ENCODE results near the gene FSD1L. TPM values are rescaled to one million over a fixed set of nuclear protein-coding genes. Genes with fewer than 3 reads are reported as not detected.

Gene FSD1L
- total RNA-seq, 1 donor from 2014 or later: 19.8 TPM

- Histone ChIP-seq H3K9me3 (ENCODE audit: low read depth) (no peaks in the 10 kb centered on the region), H3K4me1 (no peaks in the 10 kb centered on the region), H3F3A (ENCODE audit: low read depth) (no peaks in the 10 kb centered on the region), H4K20me1 (ENCODE audit: low read depth) (no peaks in the 10 kb centered on the region), H3K9ac (no peak overlapping the region), H3K36me3 (no peaks in the 10 kb centered on the region), H3K27ac (no peak overlapping the region), H2AFZ (replicated peaks) (no peak overlapping the region), H3K4me2 (no peak overlapping the region), H3K79me2 (ENCODE audit: low read depth) (no peaks in the 10 kb centered on the region), H3K27me3 (no peaks in the 10 kb centered on the region), H3K4me3 (no peak overlapping the region)
- Mint-ChIP-seq H3K9me3 (no peaks in the 10 kb centered on the region), H3K27me3 (ENCODE audit: insufficient read depth, low read depth) (no peaks in the 10 kb centered on the region), H3K27ac (no peak overlapping the region), H3K36me3 (no peaks in the 10 kb centered on the region), H3K4me3 (no peak overlapping the region), H3K4me1 (no peaks in the 10 kb centered on the region)
- TF ChIP-seq EZH2 (IDR thresholded peaks at IDR 0.05) (no peak), EZH2phosphoT487 (IDR thresholded peaks at IDR 0.05) (no peak), CTCF (IDR thresholded peaks at IDR 0.05) (no peak)
- DNase-seq (ENCODE audit: low spot score): no peak
Observed at GRCh38 chr9:105421154-105421553, 26.7 kb upstream of the FSD1L start.

GRCh38 chr9:105421864-105422263, 26.0 kb upstream of the FSD1L start:
- H3K36me3 Mint-ChIP-seq: no peaks in the 10 kb centered on the region
- Histone ChIP-seq H3K9ac (no peak overlapping the region), H3K27ac (no peak overlapping the region), H3K27me3 (no peaks in the 10 kb centered on the region), H3K4me3 (no peak overlapping the region), H3F3A (ENCODE audit: low read depth) (no peaks in the 10 kb centered on the region), H3K79me2 (ENCODE audit: low read depth) (no peaks in the 10 kb centered on the region), H4K20me1 (ENCODE audit: low read depth) (no peaks in the 10 kb centered on the region), H3K36me3 (no peaks in the 10 kb centered on the region), H3K9me3 (ENCODE audit: low read depth) (no peaks in the 10 kb centered on the region), H3K4me2 (no peak overlapping the region), H3K4me1 (no peaks in the 10 kb centered on the region), H2AFZ (replicated peaks) (no peak overlapping the region)
- TF ChIP-seq CTCF (IDR thresholded peaks at IDR 0.05) (no peak), EZH2phosphoT487 (IDR thresholded peaks at IDR 0.05) (no peak), EZH2 (IDR thresholded peaks at IDR 0.05) (no peak)
- no peak overlapping the region for H3K27ac Mint-ChIP-seq
- DNase-seq (ENCODE audit: low spot score): no peak
- H3K4me1 Mint-ChIP-seq: no peaks in the 10 kb centered on the region
- H3K27me3 Mint-ChIP-seq (ENCODE audit: insufficient read depth, low read depth): no peaks in the 10 kb centered on the region
- no peak overlapping the region for H3K4me3 Mint-ChIP-seq
- H3K9me3 Mint-ChIP-seq: no peaks in the 10 kb centered on the region

- no peak overlapping the region for H3K4me3 ChIP-seq
- H3F3A ChIP-seq (ENCODE audit: low read depth): no peaks in the 10 kb centered on the region
- no peaks in the 10 kb centered on the region for H3K36me3 Mint-ChIP-seq
- no peak overlapping the region for H3K4me2 ChIP-seq
- TF ChIP-seq CTCF (IDR thresholded peaks at IDR 0.05) (peak; percentile 45), EZH2 (IDR thresholded peaks at IDR 0.05) (no peak)
- H2AFZ ChIP-seq (replicated peaks): no peak overlapping the region
- H3K36me3 ChIP-seq: no peaks in the 10 kb centered on the region
- no peak overlapping the region for H3K27ac Mint-ChIP-seq
- H3K9ac ChIP-seq: no peak overlapping the region
- H3K27me3 ChIP-seq: no peaks in the 10 kb centered on the region
- H3K27me3 Mint-ChIP-seq (ENCODE audit: insufficient read depth, low read depth): peaks cover 2% of the 10 kb centered on the region
- no peaks in the 10 kb centered on the region for H3K79me2 ChIP-seq (ENCODE audit: low read depth)
- no peaks in the 10 kb centered on the region for H3K4me1 Mint-ChIP-seq
- H3K9me3 ChIP-seq (ENCODE audit: low read depth): no peaks in the 10 kb centered on the region
- no peaks in the 10 kb centered on the region for H4K20me1 ChIP-seq (ENCODE audit: low read depth)
- H3K9me3 Mint-ChIP-seq: no peaks in the 10 kb centered on the region
- H3K4me3 Mint-ChIP-seq: no peak overlapping the region
- H3K4me1 ChIP-seq: no peaks in the 10 kb centered on the region
- no peak for DNase-seq (ENCODE audit: low spot score)
- no peak overlapping the region for H3K27ac ChIP-seq
Observed at GRCh38 chr9:105425816-105426433, 21.9 kb upstream of the FSD1L start.

Data from neural progenitor cell (in vitro differentiated cells).